HEK293T (cell line): ENCODE data around the gene VPREB3.

Source experiments
- CTCF ChIA-PET: fragments of 350-600 bp; formaldehyde crosslinking; extraction: SDS; loops from one replicate; lab custom pipeline; 2021; ENCODE audit warnings: antibody characterized with exemption, inconsistent platforms; lab: Yijun Ruan, JAX
- POLR2A ChIA-PET: fragments of 350-600 bp; formaldehyde crosslinking; extraction: SDS; loops from one replicate; lab custom pipeline; 2020; ENCODE audit warnings: antibody characterized with exemption, inconsistent platforms; lab: Yijun Ruan, JAX
- DNase-seq: peaks from one replicate; pipeline ENCODE4 v3.0.0; 2012; ENCODE audit warnings: mixed read lengths; ENCODE audit errors: extremely low spot score
- ARNT ChIP-seq: fragments of 450-650 bp; IDR thresholded peaks from 2 replicates; pipeline ENCODE4 v1.6.1; 2017; ENCODE audit warnings: mild to moderate bottlenecking
- BHLHE40 ChIP-seq: fragments of 450-650 bp; IDR thresholded peaks from 2 replicates; pipeline ENCODE4 v1.6.1; 2016; ENCODE audit warnings: mild to moderate bottlenecking, moderate library complexity, borderline replicate concordance
- CTBP1 ChIP-seq: fragments of 450-650 bp; IDR thresholded peaks from 2 replicates; pipeline ENCODE4 v1.6.1; 2016; ENCODE audit warnings: borderline replicate concordance
- ELF4 ChIP-seq: fragments of 450-650 bp; IDR thresholded peaks from 2 replicates; pipeline ENCODE4 v1.6.1; 2017; ENCODE audit warnings: antibody characterized with exemption
- FOXA1 ChIP-seq: fragments of 450-650 bp; IDR thresholded peaks from 2 replicates; pipeline ENCODE4 v1.6.1; 2016; ENCODE audit warnings: mild to moderate bottlenecking
- FOXK2 ChIP-seq: fragments of 450-650 bp; IDR thresholded peaks from 2 replicates; pipeline ENCODE4 v1.6.1; 2016; ENCODE audit warnings: mild to moderate bottlenecking
- FOXM1 ChIP-seq: fragments of 450-650 bp; IDR thresholded peaks from 2 replicates; pipeline ENCODE4 v1.6.1; 2017; ENCODE audit warnings: mild to moderate bottlenecking, borderline replicate concordance
- HDGF ChIP-seq: fragments of 450-650 bp; IDR thresholded peaks from 2 replicates; pipeline ENCODE4 v1.6.1; 2017; ENCODE audit warnings: antibody characterized with exemption, borderline replicate concordance
- L3MBTL2 ChIP-seq: fragments of 450-650 bp; conservative IDR thresholded peaks from 2 replicates; pipeline ENCODE4 v1.6.1; 2016; ENCODE audit warnings: mild to moderate bottlenecking
- LEF1 ChIP-seq: fragments of 450-650 bp; IDR thresholded peaks from 2 replicates; pipeline ENCODE4 v1.6.1; 2017; ENCODE audit warnings: mild to moderate bottlenecking, borderline replicate concordance
- NFRKB ChIP-seq: fragments of 450-650 bp; IDR thresholded peaks from 2 replicates; pipeline ENCODE4 v1.6.1; 2016; ENCODE audit warnings: mild to moderate bottlenecking, moderate library complexity
- SP1 ChIP-seq: fragments of 450-650 bp; IDR thresholded peaks from 2 replicates; pipeline ENCODE4 v1.6.1; 2017
- SUZ12 ChIP-seq: fragments of 450-650 bp; IDR thresholded peaks from 2 replicates; pipeline ENCODE4 v1.6.1; 2016; ENCODE audit warnings: mild to moderate bottlenecking
- TARDBP ChIP-seq: fragments of 450-650 bp; IDR thresholded peaks from 2 replicates; pipeline ENCODE4 v1.6.1; 2016
- ZNF384 ChIP-seq: fragments of 450-650 bp; IDR thresholded peaks from 2 replicates; pipeline ENCODE4 v1.6.1; 2016
- TF ChIP-seq, protein P1 (sequence below): fragments of 450-650 bp; IDR thresholded peaks from 2 replicates; pipeline ENCODE4 v1.6.1; 2016

The VPREB3 gene

GRCh38 chr22:23762842-23763578, 8.8 kb upstream of the VPREB3 start, which contains the start of gene C22orf15:
Gene C22orf15, plus strand, starts transcription at chr22:23762990. Its CDS starts 317 bp downstream, at chr22:23763307.
- DNase-seq: no peak
- no peak for TF ChIP-seq NFRKB
- TF ChIP-seq HDGF: no peak
- no peak for TF ChIP-seq SP1
- TF ChIP-seq L3MBTL2: no peak
- TF ChIP-seq, protein P1, sequence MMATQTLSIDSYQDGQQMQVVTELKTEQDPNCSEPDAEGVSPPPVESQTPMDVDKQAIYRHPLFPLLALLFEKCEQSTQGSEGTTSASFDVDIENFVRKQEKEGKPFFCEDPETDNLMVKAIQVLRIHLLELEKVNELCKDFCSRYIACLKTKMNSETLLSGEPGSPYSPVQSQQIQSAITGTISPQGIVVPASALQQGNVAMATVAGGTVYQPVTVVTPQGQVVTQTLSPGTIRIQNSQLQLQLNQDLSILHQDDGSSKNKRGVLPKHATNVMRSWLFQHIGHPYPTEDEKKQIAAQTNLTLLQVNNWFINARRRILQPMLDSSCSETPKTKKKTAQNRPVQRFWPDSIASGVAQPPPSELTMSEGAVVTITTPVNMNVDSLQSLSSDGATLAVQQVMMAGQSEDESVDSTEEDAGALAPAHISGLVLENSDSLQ: no peak
- no peak for TF ChIP-seq LEF1
- TF ChIP-seq FOXM1: no peak
- TF ChIP-seq BHLHE40: no peak
- no peak for TF ChIP-seq FOXA1
- no peak for TF ChIP-seq SUZ12
- no peak for TF ChIP-seq CTBP1
- no peak for TF ChIP-seq ELF4
- no peak for TF ChIP-seq ARNT
- TF ChIP-seq FOXK2: no peak
- TF ChIP-seq TARDBP: no peak
- no peak for TF ChIP-seq ZNF384
- POLR2A ChIA-PET: interaction anchor here (1.2 to 3.0 kb wide), 3 partner anchors 8 to 95 kb away, joined by 3 to 14 read pairs (median 8); partner anchors contain the start of genes SLC2A11 and ZNF70
- CTCF ChIA-PET: no interaction called here

GRCh38 chr22:23760056-23760455, 5.8 kb upstream of the VPREB3 start:
- ChIA-PET CTCF (interaction anchor here (1.2 kb wide), 1 partner anchor 8 kb away, joined by 3 read pairs; the partner anchor contains the start of gene CHCHD10), POLR2A (interaction anchor here (1.8 kb wide), 1 partner anchor 9 kb away, joined by 7 read pairs; the partner anchor contains the start of gene ZNF70)
- DNase-seq: no peak
- no peak for TF ChIP-seq LEF1
- no peak for TF ChIP-seq CTBP1
- TF ChIP-seq NFRKB: no peak
- no peak for TF ChIP-seq FOXA1
- TF ChIP-seq TARDBP: no peak
- TF ChIP-seq HDGF: no peak
- TF ChIP-seq, protein P1: no peak
- no peak for TF ChIP-seq SUZ12

DNA sequence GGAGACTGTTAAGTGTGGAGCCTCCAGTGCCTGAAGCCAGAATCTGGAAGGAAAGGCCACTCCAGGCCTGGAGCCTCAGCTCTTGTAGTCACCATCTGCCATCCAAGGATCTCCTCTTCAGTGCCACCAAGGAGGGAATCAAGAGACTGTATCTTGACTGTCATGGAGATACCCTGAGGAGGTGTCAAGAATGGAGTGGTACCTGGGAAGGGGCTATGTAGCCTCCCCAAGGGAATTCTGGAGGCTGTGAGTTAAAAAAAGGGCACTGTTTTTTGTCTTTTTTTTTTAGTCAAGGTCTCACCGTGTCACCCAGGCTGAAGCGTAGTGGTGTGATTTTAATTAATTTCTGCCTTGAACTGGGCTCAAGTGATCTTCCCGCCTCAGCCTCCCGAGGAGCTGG, 5.3 kb upstream of the VPREB3 start:
- ChIA-PET POLR2A (interaction anchor here (0.8 to 1.8 kb wide), 3 partner anchors 8 to 98 kb away, joined by 3 to 7 read pairs (median 5); partner anchors contain the start of genes CHCHD10, SLC2A11 and ZNF70), CTCF (interaction anchor here (0.7 to 1.2 kb wide), 2 partner anchors 8 to 115 kb away, joined by 3 to 5 read pairs; partner anchors contain the start of gene CHCHD10)
- TF ChIP-seq FOXA1: no peak
- TF ChIP-seq, protein P1: no peak

DNA sequence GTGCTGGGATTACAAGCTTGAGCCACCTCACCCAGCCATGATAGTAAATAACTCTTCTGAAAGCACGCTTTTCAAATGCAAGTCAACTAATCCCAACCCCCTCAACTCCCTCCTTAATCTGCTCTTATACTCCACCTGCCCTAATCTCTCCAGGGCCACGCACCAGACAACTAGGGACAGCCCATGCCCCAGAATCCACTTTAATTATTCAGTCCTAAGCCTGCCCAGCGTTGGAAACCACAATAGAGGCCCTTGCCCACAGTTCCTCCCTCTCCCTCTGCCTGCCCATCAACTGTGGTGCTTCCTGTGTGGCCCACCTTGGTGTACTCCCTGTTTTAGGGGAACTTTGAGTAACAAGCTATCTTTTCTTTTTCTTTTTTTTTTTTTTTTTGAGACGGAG, 2.7 kb upstream of the VPREB3 start:
- POLR2A ChIA-PET: no interaction called here
- CTCF ChIA-PET: interaction anchor here (0.6 to 1.4 kb wide), 2 partner anchors 9 to 12 kb away, joined by 3 read pairs; no protein-coding TSS in a partner anchor
- TF ChIP-seq CTBP1: no peak
- TF ChIP-seq L3MBTL2: no peak
- no peak for TF ChIP-seq BHLHE40
- TF ChIP-seq SP1: no peak
- TF ChIP-seq ELF4: no peak
- no peak for TF ChIP-seq NFRKB
- TF ChIP-seq FOXA1: no peak
- TF ChIP-seq SUZ12: no peak
- TF ChIP-seq FOXM1: no peak
- no peak for TF ChIP-seq LEF1
- TF ChIP-seq FOXK2: no peak
- no peak for TF ChIP-seq TARDBP
- TF ChIP-seq HDGF: no peak
- no peak for DNase-seq

More for the DNA sequence above, 5.3 kb upstream of the VPREB3 start:
- no peak for DNase-seq

- DNase-seq: no peak
- ChIA-PET POLR2A (interaction anchor here (1.0 to 1.3 kb wide), 3 partner anchors 8 to 18 kb away, joined by 3 to 4 read pairs (median 3); partner anchors contain the start of gene C22orf15), CTCF (interaction anchor here (0.6 kb wide), 1 partner anchor 58 kb away, joined by 3 read pairs; no protein-coding TSS in a partner anchor)
- TF ChIP-seq FOXA1: no peak
- TF ChIP-seq ELF4: no peak
- TF ChIP-seq BHLHE40: no peak
- TF ChIP-seq TARDBP: no peak
- no peak for TF ChIP-seq ARNT
- TF ChIP-seq LEF1: no peak
- TF ChIP-seq ZNF384: no peak
- TF ChIP-seq, protein P1: no peak
- no peak for TF ChIP-seq L3MBTL2
- TF ChIP-seq HDGF: no peak
- no peak for TF ChIP-seq NFRKB
- TF ChIP-seq SP1: no peak
- no peak for TF ChIP-seq CTBP1
- TF ChIP-seq FOXM1: no peak
- no peak for TF ChIP-seq SUZ12
- TF ChIP-seq FOXK2: no peak
These were observed 1.5 kb upstream of the VPREB3 start for GRCh38 chr22:23755711-23756110.
